ENCODE data around the gene NFIA.

DNA sequence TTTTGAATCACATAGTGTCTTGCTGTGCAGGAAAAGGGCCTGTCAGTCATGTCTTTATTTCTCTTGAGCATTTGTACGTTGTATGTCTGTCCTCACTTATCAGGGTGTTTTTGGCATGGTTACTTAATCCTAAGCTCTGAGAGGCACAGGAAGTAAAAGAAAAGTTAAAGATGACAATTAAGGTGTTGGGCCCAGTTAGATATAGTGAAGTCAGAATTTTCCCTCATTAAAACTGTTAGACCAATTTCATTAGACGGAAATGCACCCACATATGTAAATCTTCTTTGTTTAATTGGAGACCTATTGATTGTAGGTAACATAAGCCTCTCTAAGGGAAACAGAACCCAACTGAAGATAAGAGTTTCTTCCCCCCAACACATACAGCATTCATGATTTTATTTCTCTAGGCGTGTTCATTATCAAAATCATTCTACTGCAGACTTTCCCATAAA is 21.9 kb downstream of the NFIA start:
- TF ChIP-seq, protein P1, sequence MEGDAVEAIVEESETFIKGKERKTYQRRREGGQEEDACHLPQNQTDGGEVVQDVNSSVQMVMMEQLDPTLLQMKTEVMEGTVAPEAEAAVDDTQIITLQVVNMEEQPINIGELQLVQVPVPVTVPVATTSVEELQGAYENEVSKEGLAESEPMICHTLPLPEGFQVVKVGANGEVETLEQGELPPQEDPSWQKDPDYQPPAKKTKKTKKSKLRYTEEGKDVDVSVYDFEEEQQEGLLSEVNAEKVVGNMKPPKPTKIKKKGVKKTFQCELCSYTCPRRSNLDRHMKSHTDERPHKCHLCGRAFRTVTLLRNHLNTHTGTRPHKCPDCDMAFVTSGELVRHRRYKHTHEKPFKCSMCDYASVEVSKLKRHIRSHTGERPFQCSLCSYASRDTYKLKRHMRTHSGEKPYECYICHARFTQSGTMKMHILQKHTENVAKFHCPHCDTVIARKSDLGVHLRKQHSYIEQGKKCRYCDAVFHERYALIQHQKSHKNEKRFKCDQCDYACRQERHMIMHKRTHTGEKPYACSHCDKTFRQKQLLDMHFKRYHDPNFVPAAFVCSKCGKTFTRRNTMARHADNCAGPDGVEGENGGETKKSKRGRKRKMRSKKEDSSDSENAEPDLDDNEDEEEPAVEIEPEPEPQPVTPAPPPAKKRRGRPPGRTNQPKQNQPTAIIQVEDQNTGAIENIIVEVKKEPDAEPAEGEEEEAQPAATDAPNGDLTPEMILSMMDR (optimal IDR thresholded peaks at IDR 0.05 in 1 of 3, IDR thresholded peaks at IDR 0.05 in 1 of 3, conservative IDR thresholded peaks at IDR 0.05 in 1 of 3; ENCODE audit: extremely low read depth in 1 of 3, insufficient read depth in 2 of 3, low read length in 3 of 3) = no peak
- no peak for TF ChIP-seq EZH2 (IDR thresholded peaks at IDR 0.05; ENCODE audit: low read length)
